Common myeloid progenitor, CD34-positive (primary cell): ENCODE data around the gene CDH13.

Experiments
- CTCF ChIA-PET: fragments of 350-600 bp; sonication (Branson Sonifier 250); formaldehyde crosslinking; loops from one replicate; lab custom pipeline; 2021; ENCODE audit warnings: antibody characterized with exemption; lab: Charles Lee
- POLR2A ChIA-PET: fragments of 350-600 bp; sonication (Branson Sonifier 250); formaldehyde crosslinking; loops from one replicate; lab custom pipeline; 2021; ENCODE audit warnings: antibody characterized with exemption; lab: Charles Lee
- DNase-seq, 3 donors: peaks; one replicate each; pipeline versions ENCODE4 v3.0.0 to v3.0.0-alpha.2; 2013
- H3K27ac ChIP-seq, 2 experiments: 1 replicate in 1 of 2; 2 replicates in 1 of 2; pipeline ENCODE4 v1.7.0; 2013; ENCODE audit warnings: inconsistent platforms in 2 of 2, low read length in 2 of 2, mild to moderate bottlenecking in 2 of 2, low read depth in 1 of 2, moderate library complexity in 1 of 2; ENCODE audit not compliant: severe bottlenecking in 2 of 2, insufficient read depth in 1 of 2, poor library complexity in 1 of 2
- H3K27me3 ChIP-seq, 5 experiments: replicated peaks in 2 of 5; 1 replicate in 3 of 5; 2 replicates in 2 of 5; pipeline versions ENCODE4 v1.6.1 to v1.7.0; 2013; ENCODE audit warnings: low read length in 4 of 5, mild to moderate bottlenecking in 2 of 5, moderate library complexity in 2 of 5, inconsistent platforms in 1 of 5; ENCODE audit not compliant: insufficient read depth in 5 of 5, control insufficient read depth in 4 of 5
- H3K36me3 ChIP-seq, 4 experiments: 1 replicate in 2 of 4; 2 replicates in 2 of 4; pipeline versions ENCODE4 v1.6.1 to v1.7.0; 2013; ENCODE audit warnings: low read length in 3 of 4, control low read depth in 1 of 4, mild to moderate bottlenecking in 1 of 4; ENCODE audit not compliant: control insufficient read depth in 4 of 4, insufficient read depth in 4 of 4
- H3K4me1 ChIP-seq, 4 experiments: 1 replicate in 3 of 4; 2 replicates in 1 of 4; pipeline versions ENCODE4 v1.6.1 to v1.7.1; 2013; ENCODE audit warnings: low read length in 3 of 4, mild to moderate bottlenecking in 3 of 4, control low read depth in 1 of 4, inconsistent platforms in 1 of 4, moderate library complexity in 1 of 4; ENCODE audit not compliant: control insufficient read depth in 4 of 4, insufficient read depth in 4 of 4; ENCODE audit errors: control extremely low read depth in 1 of 4
- H3K4me3 ChIP-seq, 7 experiments: 1 replicate in 4 of 7; 2 replicates in 3 of 7; pipeline versions ENCODE4 v1.5.1 to v1.7.0; 2013; ENCODE audit warnings: mild to moderate bottlenecking in 7 of 7, low read length in 6 of 7, moderate library complexity in 6 of 7, inconsistent platforms in 2 of 7, low read depth in 2 of 7, control low read depth in 1 of 7; ENCODE audit not compliant: insufficient read depth in 4 of 7, control insufficient read depth in 1 of 7; ENCODE audit errors: extremely low read depth in 1 of 7
- H3K9me3 ChIP-seq, 5 experiments: 1 replicate in 4 of 5; 2 replicates in 1 of 5; pipeline versions ENCODE4 v1.6.1 to v1.7.1; 2013; ENCODE audit warnings: low read length in 4 of 5, mild to moderate bottlenecking in 2 of 5, inconsistent platforms in 1 of 5, low read depth in 1 of 5, moderate library complexity in 1 of 5; ENCODE audit not compliant: control insufficient read depth in 4 of 5, insufficient read depth in 2 of 5; ENCODE audit errors: control extremely low read depth in 1 of 5
- whole genome bisulfite sequencing: methylation state at CpG from one replicate; pipeline ENCODE4 v1.1.5; 2013; ENCODE audit not compliant: insufficient coverage; 5-methylcytosine and 5-hydroxymethylcytosine counted together

The CDH13 gene

DNA sequence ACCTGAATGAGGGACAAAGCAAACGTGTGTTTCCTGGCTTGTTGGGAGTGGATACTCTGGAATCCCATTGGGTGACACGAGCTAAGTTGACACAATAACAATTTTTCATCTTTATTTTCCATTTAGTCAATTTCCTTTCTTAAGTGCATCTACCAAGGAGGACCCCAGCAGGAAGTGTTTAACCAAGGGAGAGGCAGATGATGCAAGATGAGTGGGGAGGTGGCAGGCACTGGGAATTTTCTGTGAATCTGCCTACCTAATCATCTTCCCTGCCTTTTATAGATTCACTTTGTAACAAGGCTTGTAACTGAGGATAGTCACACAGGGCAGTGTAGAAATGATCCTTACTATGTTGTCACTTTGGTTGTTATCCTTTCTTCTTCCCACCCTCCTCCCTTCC is 863.3 kb downstream of the CDH13 start:
- DNase-seq: no peak
- Histone ChIP-seq H3K9me3 (no peaks in the 10 kb centered on the region), H3K36me3 (no peaks in the 10 kb centered on the region), H3K4me3 (no peak overlapping the region), H3K27me3 (no peaks in the 10 kb centered on the region), H3K4me1 (no peaks in the 10 kb centered on the region), H3K27ac (no peak overlapping the region)
- CTCF ChIA-PET: no interaction called here
- no CpG with 5 or more reads among the region's 2 CpGs for WGBS
- POLR2A ChIA-PET: no interaction called here

DNA sequence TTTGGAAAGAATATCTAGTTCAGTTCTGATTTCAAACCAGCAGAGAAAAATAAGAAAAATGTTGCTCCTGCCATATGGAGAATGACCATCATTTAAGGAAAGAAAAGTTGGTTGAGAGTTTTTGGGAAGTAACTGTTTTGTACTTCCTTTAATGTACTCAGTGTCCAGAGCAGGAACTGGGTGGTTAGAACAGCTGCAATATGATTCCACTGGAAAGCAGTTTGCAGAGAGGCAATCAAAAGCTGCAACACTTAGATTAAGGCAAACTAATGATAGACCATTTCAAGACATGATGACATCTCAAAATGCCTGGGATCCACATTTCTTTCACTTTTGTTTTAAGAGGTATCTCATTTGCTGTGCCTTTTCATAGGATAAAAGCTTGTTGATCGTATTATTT is 867.7 kb downstream of the CDH13 start:
- CTCF ChIA-PET: no interaction called here
- no peaks in the 10 kb centered on the region for H3K36me3 ChIP-seq
- WGBS: 100% methylated on average over 1 of the region's 1 CpG

DNA sequence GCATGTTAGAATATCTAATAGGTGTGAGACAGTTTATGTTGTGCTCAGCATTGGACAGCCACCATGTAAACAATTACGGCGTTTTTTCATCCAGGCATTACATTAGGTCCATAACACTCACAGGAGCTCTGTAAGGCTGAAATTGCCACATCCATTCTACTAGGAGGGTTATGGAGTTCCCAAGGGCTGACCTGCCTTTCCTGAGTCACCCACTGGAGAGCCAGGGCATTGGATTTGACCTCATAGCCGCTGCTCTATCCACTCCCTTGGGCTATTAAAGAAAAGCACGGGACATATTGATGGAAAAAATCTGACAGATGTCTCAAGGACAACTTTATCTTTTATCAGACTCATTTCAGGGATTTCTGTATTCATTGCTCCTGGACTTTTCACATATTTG is 874.7 kb downstream of the CDH13 start:
- POLR2A ChIA-PET: no interaction called here
- Histone ChIP-seq H3K9me3 (no peaks in the 10 kb centered on the region), H3K27ac (no peak overlapping the region), H3K4me1 (no peaks in the 10 kb centered on the region), H3K36me3 (no peaks in the 10 kb centered on the region), H3K27me3 (peaks cover 0 to 1% (median 0%) of the 10 kb centered on the region in 5 experiments), H3K4me3 (no peak overlapping the region)
- DNase-seq: no peak
- CTCF ChIA-PET: no interaction called here
- 94% methylated on average over 2 of the region's 4 CpGs for WGBS

More for the DNA sequence above, 867.7 kb downstream of the CDH13 start:
- POLR2A ChIA-PET: no interaction called here
- peak in 1 of 3 donors; percentile 1 for DNase-seq
- Histone ChIP-seq H3K27me3 (no peaks in the 10 kb centered on the region), H3K4me1 (no peaks in the 10 kb centered on the region), H3K4me3 (no peak overlapping the region), H3K27ac (no peak overlapping the region), H3K9me3 (no peaks in the 10 kb centered on the region)

DNA sequence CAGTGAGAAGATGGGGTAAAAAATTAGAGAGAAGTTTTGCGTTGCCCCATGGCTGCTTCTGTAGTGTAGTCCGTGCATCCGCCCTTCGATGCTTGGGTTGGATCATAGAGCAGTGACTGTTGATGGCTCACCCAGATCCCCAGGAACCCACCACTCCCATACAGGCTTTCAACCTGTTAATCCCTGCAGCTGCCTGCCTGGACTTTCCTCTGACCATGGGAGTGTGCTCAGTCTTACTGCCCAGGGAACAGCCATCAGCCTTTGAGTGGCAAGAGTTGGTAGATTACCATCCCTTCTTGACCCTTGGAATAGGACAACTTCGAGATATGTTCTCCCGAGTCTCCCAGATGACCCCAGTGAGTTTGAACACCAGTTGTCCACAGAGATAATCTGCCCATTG is 881.5 kb downstream of the CDH13 start:
- Histone ChIP-seq H3K9me3 (no peaks in the 10 kb centered on the region), H3K36me3 (no peaks in the 10 kb centered on the region), H3K27me3 (peaks cover 0 to 1% (median 0%) of the 10 kb centered on the region in 5 experiments), H3K4me3 (no peak overlapping the region), H3K4me1 (no peaks in the 10 kb centered on the region), H3K27ac (no peak overlapping the region)
- ChIA-PET POLR2A (no interaction called here), CTCF (no interaction called here)
- no peak for DNase-seq
- WGBS: 95% methylated on average over 6 of the region's 6 CpGs

DNA sequence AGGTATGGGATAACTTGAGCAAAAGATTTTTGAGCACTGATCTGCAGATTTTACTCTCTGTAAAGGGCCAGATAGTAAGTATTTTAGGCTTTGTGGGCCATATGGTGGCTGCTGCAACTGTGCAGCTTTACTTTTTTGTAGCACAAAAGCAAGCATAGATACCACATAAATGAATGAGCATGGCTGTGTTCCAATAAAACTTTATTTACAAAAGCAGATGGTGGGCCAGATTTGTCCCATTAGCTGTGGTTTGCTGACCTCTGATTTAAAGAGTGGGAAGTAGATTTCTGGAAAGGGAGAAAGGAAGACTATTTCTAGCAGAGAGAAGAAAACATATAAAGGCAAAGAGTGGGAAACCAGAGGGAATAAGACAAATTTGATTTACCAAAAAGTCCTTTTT is 882.5 kb downstream of the CDH13 start:
- no peak for DNase-seq
- Histone ChIP-seq H3K27me3 (peaks cover 0 to 1% (median 0%) of the 10 kb centered on the region in 5 experiments), H3K9me3 (no peaks in the 10 kb centered on the region), H3K4me1 (no peaks in the 10 kb centered on the region), H3K36me3 (no peaks in the 10 kb centered on the region), H3K27ac (no peak overlapping the region), H3K4me3 (no peak overlapping the region)
- ChIA-PET POLR2A (no interaction called here), CTCF (no interaction called here)

DNA sequence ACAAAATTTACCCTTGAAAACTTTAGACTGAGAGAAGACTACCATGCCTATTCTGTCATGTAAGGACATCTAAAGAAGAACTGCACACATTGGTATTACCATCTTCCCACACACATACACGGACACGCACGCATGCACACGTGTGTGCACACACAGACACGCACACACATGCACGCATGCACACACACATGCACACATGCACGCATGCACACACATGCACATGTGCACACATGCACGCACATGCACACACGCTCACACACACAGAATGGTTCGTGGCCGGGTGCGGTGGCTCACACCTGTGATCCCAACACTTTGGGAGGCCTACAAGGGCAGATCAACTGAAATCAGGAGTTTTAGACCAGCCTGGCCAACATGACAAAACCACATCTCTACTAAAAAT is 884.1 kb downstream of the CDH13 start:
- WGBS: 93% methylated on average over 12 of the region's 12 CpGs
- DNase-seq: no peak
- Histone ChIP-seq H3K27me3 (peaks cover 0 to 1% (median 0%) of the 10 kb centered on the region in 5 experiments), H3K36me3 (no peaks in the 10 kb centered on the region), H3K27ac (no peak overlapping the region), H3K9me3 (no peaks in the 10 kb centered on the region), H3K4me1 (no peaks in the 10 kb centered on the region), H3K4me3 (no peak overlapping the region)
- CTCF ChIA-PET: no interaction called here
- POLR2A ChIA-PET: no interaction called here

DNA sequence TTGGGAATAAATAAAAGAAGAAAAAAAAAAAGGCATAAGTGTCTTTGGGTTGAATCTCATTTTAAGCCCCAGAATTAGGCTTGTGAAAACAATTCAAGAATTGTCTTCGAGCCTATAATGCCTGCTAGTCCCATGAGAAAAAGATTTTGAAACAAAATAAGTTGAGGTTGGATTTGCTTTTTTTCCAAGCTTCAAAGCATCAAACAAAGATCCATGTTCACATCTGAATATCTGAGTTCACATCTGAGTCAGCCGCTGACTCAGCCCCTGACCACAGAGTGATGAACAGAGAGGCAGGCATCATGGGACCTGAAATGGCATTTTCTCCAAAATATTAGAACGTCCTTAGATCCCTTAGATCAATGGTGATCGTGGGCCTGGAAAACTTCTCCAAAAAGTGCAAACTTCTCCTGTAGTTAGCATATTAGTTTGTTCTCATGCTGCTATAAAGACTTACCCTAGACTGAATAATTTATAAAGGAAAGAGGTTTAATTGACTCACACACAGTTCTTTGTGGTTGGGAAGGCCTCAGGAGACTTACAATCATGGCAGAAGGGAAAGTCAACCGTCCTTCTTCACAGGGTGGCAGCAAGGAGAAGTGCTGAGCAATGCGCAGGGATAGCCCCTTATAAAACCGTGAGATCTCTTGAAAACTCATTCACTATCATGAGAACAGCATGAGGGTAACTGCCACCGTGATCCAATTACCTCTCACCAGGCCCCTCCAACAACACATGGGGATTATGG is 886.4 kb downstream of the CDH13 start:
- H3K27me3 ChIP-seq: no peaks in the 10 kb centered on the region
- H3K4me3 ChIP-seq: no peak overlapping the region
- no peaks in the 10 kb centered on the region for H3K36me3 ChIP-seq
- ChIA-PET CTCF (no interaction called here), POLR2A (no interaction called here)
- H3K27ac ChIP-seq: no peak overlapping the region
- 77% methylated on average over 5 of the region's 8 CpGs for WGBS
- H3K9me3 ChIP-seq: peaks cover 0 to 5% (median 0%) of the 10 kb centered on the region in 5 experiments
- no peak for DNase-seq
- H3K4me1 ChIP-seq: no peaks in the 10 kb centered on the region
